A673 (cell line): ENCODE data around the gene CACNB1. TPM values are rescaled to one million over a fixed set of nuclear protein-coding genes. Genes with fewer than 3 reads are reported as not detected.

ENCODE experiments used
- BruUV-seq: library from RNA; stranded (reverse); fragments of 400-500 nt; replicated peaks from 2 replicates; lab custom pipeline; 2021; lab: Mats Ljungman, UMichigan
- CTCF ChIA-PET: fragments of 300-600 bp; sonication (Branson Sonifier 250); formaldehyde crosslinking; loops from one replicate; lab custom pipeline; 2022; ENCODE audit warnings: antibody characterized with exemption; lab: Charles Lee
- POLR2A ChIA-PET: fragments of 300-600 bp; sonication (Branson Sonifier 250); formaldehyde crosslinking; loops from one replicate; lab custom pipeline; 2022; ENCODE audit warnings: antibody characterized with exemption; ENCODE audit not compliant: low non-redundant PET; lab: Charles Lee
- DNase-seq: peaks from one replicate; pipeline ENCODE4 v3.0.0-alpha.2; 2015; ENCODE audit warnings: low spot score
- H3K27ac ChIP-seq: fragments of 200-600 bp; sonication (generic); 2 replicates; pipeline ENCODE4 v1.5.1; 2016; ENCODE audit warnings: mixed run types, low read depth, mild to moderate bottlenecking, mixed read lengths, antibody characterized with exemption, low read length; ENCODE audit not compliant: poor library complexity, severe bottlenecking
- H3K27me3 ChIP-seq: fragments of 200-600 bp; sonication (generic); replicated peaks from 2 replicates; pipeline ENCODE4 v1.6.1; 2017; ENCODE audit warnings: mixed run types, low read depth, mild to moderate bottlenecking, mixed read lengths, antibody characterized with exemption, low read length; ENCODE audit not compliant: insufficient read depth, poor library complexity
- H3K36me3 ChIP-seq: fragments of 200-600 bp; sonication (generic); 2 replicates; pipeline ENCODE4 v1.6.1; 2016; ENCODE audit warnings: mixed run types, mild to moderate bottlenecking, mixed read lengths, antibody characterized with exemption, low read length; ENCODE audit not compliant: insufficient read depth, poor library complexity, severe bottlenecking
- H3K4me1 ChIP-seq: fragments of 200-600 bp; sonication (generic); 2 replicates; pipeline ENCODE4 v1.6.1; 2017; ENCODE audit warnings: mixed run types, mild to moderate bottlenecking, mixed read lengths, antibody characterized with exemption, low read length; ENCODE audit not compliant: insufficient read depth, poor library complexity, severe bottlenecking
- H3K4me3 ChIP-seq: fragments of 200-600 bp; sonication (generic); 2 replicates; pipeline ENCODE4 v1.5.1; 2016; ENCODE audit warnings: low read depth, mixed run types, mild to moderate bottlenecking, mixed read lengths, low read length; ENCODE audit not compliant: poor library complexity, severe bottlenecking
- H3K9me3 ChIP-seq: fragments of 200-600 bp; sonication (generic); 2 replicates; pipeline ENCODE4 v1.6.1; 2016; ENCODE audit warnings: mixed run types, low read depth, mild to moderate bottlenecking, mixed read lengths, antibody characterized with exemption, low read length; ENCODE audit not compliant: poor library complexity, severe bottlenecking
- CTCF ChIP-seq: fragments of 300-800, 200-600 bp; sonication (generic); conservative IDR thresholded peaks from 2 replicates; pipeline ENCODE4 v1.5.1; 2017; ENCODE audit warnings: low read depth, mild to moderate bottlenecking, antibody characterized with exemption, low read length, moderate library complexity, mixed read lengths
- EZH2 ChIP-seq: fragments of 200-600 bp; sonication (generic); IDR thresholded peaks from 2 replicates; pipeline ENCODE4 v1.6.1; 2017; ENCODE audit warnings: borderline replicate concordance, low read depth, mild to moderate bottlenecking, mixed read lengths, antibody characterized with exemption, low read length; ENCODE audit not compliant: poor library complexity, severe bottlenecking
- intact Hi-C: fragments of 100-400 bp; cut with micrococcal nuclease; formaldehyde crosslinking; loops from one replicate; pipeline ENCODE4 v1.10.0; 2022; ENCODE audit not compliant: unreplicated experiment
- total RNA-seq: library from RNA; stranded (reverse); gene quantifications from 2 replicates; pipeline ENCODE4 v1.2.3, GENCODE V29; 2021

The CACNB1 gene
- total RNA-seq, 1 experiment from 2014 or later, result 8.0 TPM

GRCh38 chr17:39150104-39150634 lies 47.3 kb downstream of the CACNB1 start:
- Histone ChIP-seq H3K27ac (no peak overlapping the region), H3K9me3 (no peaks in the 10 kb centered on the region), H3K4me1 (no peaks in the 10 kb centered on the region), H3K27me3 (no peaks in the 10 kb centered on the region), H3K36me3 (no peaks in the 10 kb centered on the region), H3K4me3 (no peak overlapping the region)
- ChIA-PET CTCF (no interaction called here), POLR2A (no interaction called here)
- no TSS peak for BruUV-seq
- DNase-seq, result no peak
- intact Hi-C loops, result loop anchor here (5.0 kb wide), 1 partner anchor 92 kb away; no protein-coding TSS in a partner anchor
- TF ChIP-seq CTCF (no peak), EZH2 (no peak)

GRCh38 chr17:39147221-39148185 lies 50.0 kb downstream of the CACNB1 start:
- POLR2A ChIA-PET, result no interaction called here
- intact Hi-C loops, result no loop called here

GRCh38 chr17:39146273-39146672 lies 51.2 kb downstream of the CACNB1 start:
- CTCF ChIA-PET, result interaction anchor here (0.7 kb wide), 1 partner anchor 175 kb away, joined by 3 read pairs; no protein-coding TSS in a partner anchor
- intact Hi-C loops, result no loop called here
- no peaks in the 10 kb centered on the region for H3K9me3 ChIP-seq
- POLR2A ChIA-PET, result no interaction called here
- no TSS peak for BruUV-seq
- H3K27me3 ChIP-seq, result no peaks in the 10 kb centered on the region
- TF ChIP-seq CTCF (no peak), EZH2 (no peak)
- H3K4me1 ChIP-seq, result no peaks in the 10 kb centered on the region
- no peak overlapping the region for H3K27ac ChIP-seq
- no peak for DNase-seq
- H3K4me3 ChIP-seq, result no peak overlapping the region
- no peaks in the 10 kb centered on the region for H3K36me3 ChIP-seq

More at GRCh38 chr17:39147221-39148185, 50.0 kb downstream of the CACNB1 start:
- Histone ChIP-seq H3K9me3 (no peaks in the 10 kb centered on the region), H3K27ac (no peak overlapping the region), H3K4me1 (no peaks in the 10 kb centered on the region), H3K36me3 (no peaks in the 10 kb centered on the region), H3K4me3 (no peak overlapping the region), H3K27me3 (no peaks in the 10 kb centered on the region)
- no peak for TF ChIP-seq CTCF
- no peak for TF ChIP-seq EZH2
- DNase-seq, result no peak
- CTCF ChIA-PET, result no interaction called here
- no TSS peak for BruUV-seq
